ENCODE data around the gene SON.

Gene SON

DNA sequence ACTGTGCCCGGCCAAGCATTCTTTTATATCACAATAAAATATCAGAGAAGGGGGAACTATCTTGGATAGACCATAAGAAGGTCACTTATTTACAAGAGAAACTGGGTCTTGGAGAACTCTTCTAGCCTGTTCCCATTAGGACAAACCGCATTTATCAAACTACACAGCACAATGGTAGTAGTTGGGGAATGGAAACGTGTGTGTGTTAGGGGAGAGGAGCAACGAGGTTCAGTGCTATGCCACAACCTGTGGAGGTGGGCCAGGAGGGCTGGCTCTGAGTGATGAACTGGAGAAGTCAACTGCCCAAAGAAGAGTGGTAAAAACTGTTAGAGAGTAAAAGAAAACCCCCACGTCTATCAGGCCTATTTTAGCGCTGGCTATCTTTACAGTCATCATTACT, 44.1 kb downstream of the SON start:
- DNase-seq = no peak
- Histone ChIP-seq H4K8ac (ENCODE audit: low read depth, low read length) (no peak overlapping the region), H3K27ac (ENCODE audit: low read depth, low read length) (no peak overlapping the region), H3K36me3 (ENCODE audit: control insufficient read depth, insufficient read depth, low read length) (no peaks in the 10 kb centered on the region), H3K4me2 (ENCODE audit: low read length) (peak overlapping the region; percentile 4), H3K9ac (ENCODE audit: low read length) (peak overlapping the region; percentile 43), H4K5ac (ENCODE audit: low read length) (no peak overlapping the region), H3K23ac (ENCODE audit: low read length) (no peak overlapping the region), H3K27me3 (ENCODE audit: insufficient read depth, low read length, poor library complexity) (no peaks in the 10 kb centered on the region), H3K18ac (ENCODE audit: low read length) (no peak overlapping the region), H2BK120ac (ENCODE audit: low read depth, low read length) (no peak overlapping the region), H2BK5ac (ENCODE audit: low read length) (no peak overlapping the region), H3K79me2 (ENCODE audit: control insufficient read depth, insufficient read depth, low read length) (peaks cover 4% of the 10 kb centered on the region), H3K56ac (ENCODE audit: low read length) (peak overlapping the region; percentile 30), H2AK5ac (ENCODE audit: low read length) (no peak overlapping the region), H3K4me1 (ENCODE audit: control insufficient read depth, low read depth, low read length) (peaks cover 2% of the 10 kb centered on the region), H3K4me3 (ENCODE audit: low read length) (no peak overlapping the region), H3K79me1 (ENCODE audit: low read length) (peaks cover 2% of the 10 kb centered on the region), H3K4ac (ENCODE audit: low read depth, low read length) (no peak overlapping the region), H2BK15ac (replicated peaks; ENCODE audit: low read depth) (no peak overlapping the region)
- WGBS (ENCODE audit: extremely low coverage, insufficient coverage, low lambda C conversion rate) = no CpG with 5 or more reads among the region's 6 CpGs

GRCh38 chr21:33587792-33588484, 45.1 kb downstream of the SON start:
- DNase-seq = peak; percentile 51
- Histone ChIP-seq H3K23ac (ENCODE audit: low read length) (no peak overlapping the region), H3K4me2 (ENCODE audit: low read length) (peak overlapping the region; percentile 82), H3K18ac (ENCODE audit: low read length) (peak overlapping the region; percentile 94), H2BK15ac (replicated peaks; ENCODE audit: low read depth) (no peak overlapping the region), H3K4me1 (ENCODE audit: control insufficient read depth, low read depth, low read length) (peaks cover 2% of the 10 kb centered on the region), H4K5ac (ENCODE audit: low read length) (no peak overlapping the region), H3K4me3 (ENCODE audit: low read length) (peak overlapping the region; percentile 85), H3K27ac (ENCODE audit: low read depth, low read length) (peak overlapping the region; percentile 64), H3K9ac (ENCODE audit: low read length) (peak overlapping the region; percentile 92), H3K36me3 (ENCODE audit: control insufficient read depth, insufficient read depth, low read length) (no peaks in the 10 kb centered on the region), H2BK5ac (ENCODE audit: low read length) (no peak overlapping the region), H3K79me2 (ENCODE audit: control insufficient read depth, insufficient read depth, low read length) (peaks cover 4% of the 10 kb centered on the region), H3K56ac (ENCODE audit: low read length) (peak overlapping the region; percentile 93), H4K8ac (ENCODE audit: low read depth, low read length) (peak overlapping the region; percentile 81), H3K79me1 (ENCODE audit: low read length) (peaks cover 2% of the 10 kb centered on the region), H3K27me3 (ENCODE audit: insufficient read depth, low read length, poor library complexity) (no peaks in the 10 kb centered on the region), H2BK120ac (ENCODE audit: low read depth, low read length) (no peak overlapping the region), H2AK5ac (ENCODE audit: low read length) (no peak overlapping the region), H3K4ac (ENCODE audit: low read depth, low read length) (peak overlapping the region; percentile 76)
- no CpG with 5 or more reads among the region's 57 CpGs for WGBS (ENCODE audit: extremely low coverage, insufficient coverage, low lambda C conversion rate)

- no peak within 1 kb of the TSS for H2BK5ac ChIP-seq (ENCODE audit: low read length)
- H4K8ac ChIP-seq (ENCODE audit: low read depth, low read length) = peak within 1 kb of the TSS; percentile 81
- peak within 1 kb of the TSS; percentile 79 for H3K27ac ChIP-seq (ENCODE audit: low read depth, low read length)
- H2AK5ac ChIP-seq (ENCODE audit: low read length) = no peak within 1 kb of the TSS
- H3K18ac ChIP-seq (ENCODE audit: low read length) = peak within 1 kb of the TSS; percentile 94
- peak within 1 kb of the TSS; percentile 93 for H3K4me2 ChIP-seq (ENCODE audit: low read length)
- H3K79me1 ChIP-seq (ENCODE audit: low read length) = peaks cover 2% of the 10 kb centered on the region
- no peak within 1 kb of the TSS for H3K23ac ChIP-seq (ENCODE audit: low read length)
- no CpG with 5 or more reads among the region's 78 CpGs for WGBS (ENCODE audit: extremely low coverage, insufficient coverage, low lambda C conversion rate)
- H3K4me3 ChIP-seq (ENCODE audit: low read length) = peak within 1 kb of the TSS; percentile 85
- H2BK15ac ChIP-seq (replicated peaks; ENCODE audit: low read depth) = no peak within 1 kb of the TSS
- no peak within 1 kb of the TSS for H2BK120ac ChIP-seq (ENCODE audit: low read depth, low read length)
- no peak within 1 kb of the TSS for H4K5ac ChIP-seq (ENCODE audit: low read length)
- H3K4ac ChIP-seq (ENCODE audit: low read depth, low read length) = peak within 1 kb of the TSS; percentile 76
- H3K36me3 ChIP-seq (ENCODE audit: control insufficient read depth, insufficient read depth, low read length) = no peaks in the 10 kb centered on the region
- H3K56ac ChIP-seq (ENCODE audit: low read length) = peak within 1 kb of the TSS; percentile 98
- no peaks in the 10 kb centered on the region for H3K27me3 ChIP-seq (ENCODE audit: insufficient read depth, low read length, poor library complexity)
- peak; percentile 88 for DNase-seq
- H3K4me1 ChIP-seq (ENCODE audit: control insufficient read depth, low read depth, low read length) = peaks cover 2% of the 10 kb centered on the region
- H3K9ac ChIP-seq (ENCODE audit: low read length) = peak within 1 kb of the TSS; percentile 95
- peaks cover 4% of the 10 kb centered on the region for H3K79me2 ChIP-seq (ENCODE audit: control insufficient read depth, insufficient read depth, low read length)
Measured at GRCh38 chr21:33588485-33589335, 45.9 kb downstream of the SON start, which contains the start of gene DONSON. Gene DONSON (minus strand): TSS chr21:33588684. CDS start chr21:33588641, 43 bp downstream.

- H2AK5ac ChIP-seq (ENCODE audit: low read length) = no peak overlapping the region
- no peak overlapping the region for H3K56ac ChIP-seq (ENCODE audit: low read length)
- no peak overlapping the region for H2BK5ac ChIP-seq (ENCODE audit: low read length)
- no peak overlapping the region for H3K18ac ChIP-seq (ENCODE audit: low read length)
- no peaks in the 10 kb centered on the region for H3K4me1 ChIP-seq (ENCODE audit: control insufficient read depth, low read depth, low read length)
- no CpG with 5 or more reads among the region's 1 CpG for WGBS (ENCODE audit: extremely low coverage, insufficient coverage, low lambda C conversion rate)
- H3K4me3 ChIP-seq (ENCODE audit: low read length) = no peak overlapping the region
- no peak overlapping the region for H3K4ac ChIP-seq (ENCODE audit: low read depth, low read length)
- no peak overlapping the region for H3K27ac ChIP-seq (ENCODE audit: low read depth, low read length)
- no peaks in the 10 kb centered on the region for H3K27me3 ChIP-seq (ENCODE audit: insufficient read depth, low read length, poor library complexity)
- peaks cover 1% of the 10 kb centered on the region for H3K36me3 ChIP-seq (ENCODE audit: control insufficient read depth, insufficient read depth, low read length)
- H3K79me1 ChIP-seq (ENCODE audit: low read length) = no peaks in the 10 kb centered on the region
- H2BK15ac ChIP-seq (replicated peaks; ENCODE audit: low read depth) = no peak overlapping the region
- H4K5ac ChIP-seq (ENCODE audit: low read length) = no peak overlapping the region
- no peak overlapping the region for H2BK120ac ChIP-seq (ENCODE audit: low read depth, low read length)
- DNase-seq = no peak
- H3K23ac ChIP-seq (ENCODE audit: low read length) = no peak overlapping the region
- H3K9ac ChIP-seq (ENCODE audit: low read length) = no peak overlapping the region
- H3K79me2 ChIP-seq (ENCODE audit: control insufficient read depth, insufficient read depth, low read length) = no peaks in the 10 kb centered on the region
- no peak overlapping the region for H3K4me2 ChIP-seq (ENCODE audit: low read length)
- H4K8ac ChIP-seq (ENCODE audit: low read depth, low read length) = no peak overlapping the region
Measured at GRCh38 chr21:33598051-33598450, 55.2 kb downstream of the SON start.

DNA sequence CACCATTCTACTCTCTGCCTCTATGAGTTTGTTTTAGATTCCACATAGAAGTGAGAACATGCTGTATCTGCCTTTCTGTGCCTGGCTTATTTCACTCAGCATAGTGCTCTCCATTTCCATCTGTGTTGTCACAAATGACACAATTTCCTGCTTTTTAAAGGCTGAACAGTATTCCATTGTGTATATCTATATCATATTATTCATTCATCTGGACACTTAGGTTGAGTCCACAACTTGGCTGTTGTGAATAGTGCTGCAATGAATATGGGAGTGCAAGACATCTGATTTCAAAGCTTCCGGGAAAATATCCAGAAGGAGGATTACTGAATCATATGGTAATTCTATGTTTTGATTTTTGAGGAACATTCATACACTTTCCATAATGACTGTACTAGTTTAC, 65.7 kb downstream of the SON start:
- no peaks in the 10 kb centered on the region for H3K4me1 ChIP-seq (ENCODE audit: control insufficient read depth, low read depth, low read length)
- H3K18ac ChIP-seq (ENCODE audit: low read length) = no peak overlapping the region
- H3K4me3 ChIP-seq (ENCODE audit: low read length) = no peak overlapping the region
- H3K27me3 ChIP-seq (ENCODE audit: insufficient read depth, low read length, poor library complexity) = no peaks in the 10 kb centered on the region
- H2BK120ac ChIP-seq (ENCODE audit: low read depth, low read length) = no peak overlapping the region
- H3K4ac ChIP-seq (ENCODE audit: low read depth, low read length) = no peak overlapping the region
- no peak overlapping the region for H2BK15ac ChIP-seq (replicated peaks; ENCODE audit: low read depth)
- H3K79me1 ChIP-seq (ENCODE audit: low read length) = no peaks in the 10 kb centered on the region
- no CpG with 5 or more reads among the region's 1 CpG for WGBS (ENCODE audit: extremely low coverage, insufficient coverage, low lambda C conversion rate)
- no peak overlapping the region for H3K23ac ChIP-seq (ENCODE audit: low read length)
- H3K27ac ChIP-seq (ENCODE audit: low read depth, low read length) = no peak overlapping the region
- H2AK5ac ChIP-seq (ENCODE audit: low read length) = no peak overlapping the region
- H3K36me3 ChIP-seq (ENCODE audit: control insufficient read depth, insufficient read depth, low read length) = no peaks in the 10 kb centered on the region
- H4K8ac ChIP-seq (ENCODE audit: low read depth, low read length) = no peak overlapping the region
- no peak overlapping the region for H4K5ac ChIP-seq (ENCODE audit: low read length)
- no peak for DNase-seq
- no peaks in the 10 kb centered on the region for H3K79me2 ChIP-seq (ENCODE audit: control insufficient read depth, insufficient read depth, low read length)
- H2BK5ac ChIP-seq (ENCODE audit: low read length) = no peak overlapping the region
- H3K56ac ChIP-seq (ENCODE audit: low read length) = no peak overlapping the region
- no peak overlapping the region for H3K4me2 ChIP-seq (ENCODE audit: low read length)
- no peak overlapping the region for H3K9ac ChIP-seq (ENCODE audit: low read length)

Data from mesendoderm (in vitro differentiated cells).